Measurements from ENCODE around the gene KHDC1. TPM values are rescaled to one million over a fixed set of nuclear protein-coding genes. Genes with fewer than 3 reads are reported as not detected.
"Not testable (repeated sequence)": the region's sequence is repeated elsewhere in the genome, so short reads cannot be mapped to it uniquely, and the experiment has no call there.

Gene KHDC1
- total RNA-seq, 2 donors from 2014 or later, result 0.69 to 1.8 TPM

- H3K4me3 ChIP-seq, result no peak overlapping the region
- no peaks in the 10 kb centered on the region for H3K36me3 ChIP-seq
- H3K9ac ChIP-seq (ENCODE audit: low read depth in 2 of 2, low read length in 2 of 2), result no peak overlapping the region
- no peak for TF ChIP-seq CTCF (IDR thresholded peaks at IDR 0.05)
- no peaks in the 10 kb centered on the region for H3K9me3 ChIP-seq
- H3K27me3 ChIP-seq, result no peaks in the 10 kb centered on the region
- no peaks in the 10 kb centered on the region for H3K4me1 ChIP-seq
- no peak overlapping the region for H3K27ac ChIP-seq
- intact Hi-C loops (cut with DNase I), result no loop called here
- DNase-seq, result no peak
Observed at GRCh38 chr6:73240730-73241129, 22.3 kb downstream of the KHDC1 start.

GRCh38 chr6:73236144-73236750 lies 26.7 kb downstream of the KHDC1 start:
- H3K4me1 ChIP-seq, result no peaks in the 10 kb centered on the region
- H3K27ac ChIP-seq, result no peak overlapping the region
- no peaks in the 10 kb centered on the region for H3K27me3 ChIP-seq
- H3K9ac ChIP-seq (ENCODE audit: low read depth in 2 of 2, low read length in 2 of 2), result no peak overlapping the region
- no peak for TF ChIP-seq CTCF (IDR thresholded peaks at IDR 0.05)
- no peaks in the 10 kb centered on the region for H3K9me3 ChIP-seq
- no peaks in the 10 kb centered on the region for H3K36me3 ChIP-seq
- intact Hi-C loops (cut with DNase I), result no loop called here
- DNase-seq, result no peak
- no peak overlapping the region for H3K4me3 ChIP-seq

- intact Hi-C loops (cut with DNase I), result no loop called here
- no peak for TF ChIP-seq CTCF (IDR thresholded peaks at IDR 0.05)
- Histone ChIP-seq H3K9me3 (no peaks in the 10 kb centered on the region), H3K36me3 (no peaks in the 10 kb centered on the region), H3K4me3 (no peak overlapping the region), H3K27me3 (no peaks in the 10 kb centered on the region), H3K27ac (no peak overlapping the region), H3K4me1 (no peaks in the 10 kb centered on the region), H3K9ac (ENCODE audit: low read depth in 2 of 2, low read length in 2 of 2) (no peak overlapping the region)
- no peak for DNase-seq
Observed at GRCh38 chr6:73234733-73235132, 28.3 kb downstream of the KHDC1 start.

- H3K27ac ChIP-seq; H3K27me3 ChIP-seq; H3K4me1 ChIP-seq; H3K9me3 ChIP-seq; DNase-seq; H3K4me3 ChIP-seq; H3K9ac ChIP-seq (ENCODE audit: low read depth in 2 of 2, low read length in 2 of 2); intact Hi-C loops (cut with DNase I); H3K36me3 ChIP-seq: not testable (repeated sequence)
Observed at GRCh38 chr6:73233971-73234370, 29.0 kb downstream of the KHDC1 start.

GRCh38 chr6:73233048-73233447 lies 29.9 kb downstream of the KHDC1 start:
- intact Hi-C loops (cut with DNase I), result no loop called here
- no peak for TF ChIP-seq CTCF (IDR thresholded peaks at IDR 0.05)
- Histone ChIP-seq H3K27me3 (no peaks in the 10 kb centered on the region), H3K36me3 (no peaks in the 10 kb centered on the region), H3K4me1 (no peaks in the 10 kb centered on the region), H3K9ac (ENCODE audit: low read depth in 2 of 2, low read length in 2 of 2) (no peak overlapping the region), H3K4me3 (no peak overlapping the region), H3K9me3 (no peaks in the 10 kb centered on the region), H3K27ac (no peak overlapping the region)
- no peak for DNase-seq

- no peak overlapping the region for H3K27ac ChIP-seq
- H3K9ac ChIP-seq (ENCODE audit: low read depth in 2 of 2, low read length in 2 of 2), result no peak overlapping the region
- intact Hi-C loops (cut with DNase I), result no loop called here
- no peaks in the 10 kb centered on the region for H3K27me3 ChIP-seq
- DNase-seq, result no peak
- H3K4me3 ChIP-seq, result no peak overlapping the region
- H3K9me3 ChIP-seq, result no peaks in the 10 kb centered on the region
- no peaks in the 10 kb centered on the region for H3K4me1 ChIP-seq
- no peaks in the 10 kb centered on the region for H3K36me3 ChIP-seq
- no peak for TF ChIP-seq CTCF (IDR thresholded peaks at IDR 0.05)
Observed at GRCh38 chr6:73231986-73232391, 31.0 kb downstream of the KHDC1 start.
